Activated naive CD4-positive, alpha-beta T cell treated with anti-CD3 and anti-CD28 coated beads for 36 hours (primary cell): ENCODE data around the gene RAD51B. TPM values are rescaled to one million over a fixed set of nuclear protein-coding genes. Genes with fewer than 3 reads are reported as not detected.
A peak's percentile ranks its signal among the peaks of the same experiment; 100 is the strongest.
"Not testable (repeated sequence)": the region's sequence is repeated elsewhere in the genome, so short reads cannot be mapped to it uniquely, and the experiment has no call there.

ENCODE experiments used
- CTCF ChIA-PET: fragments of 350-600 bp; sonication (Branson Sonifier 250); formaldehyde crosslinking; loops from one replicate; lab custom pipeline; 2021; ENCODE audit warnings: antibody characterized with exemption; lab: Charles Lee
- DNase-seq: peaks from one replicate; pipeline ENCODE4 v3.0.0-alpha.2; 2020
- H3K27ac Mint-ChIP-seq: one replicate; pipeline ENCODE4 v1.8.0; 2021; ENCODE audit warnings: mild to moderate bottlenecking, mixed read lengths
- H3K27me3 Mint-ChIP-seq: one replicate; pipeline ENCODE4 v1.8.0; 2021; ENCODE audit warnings: low read depth, mixed read lengths
- H3K36me3 Mint-ChIP-seq: one replicate; pipeline ENCODE4 v1.8.0; 2021; ENCODE audit warnings: low read depth, mixed read lengths
- H3K4me1 Mint-ChIP-seq: one replicate; pipeline ENCODE4 v1.8.0; 2021; ENCODE audit warnings: low read depth, mixed read lengths
- H3K4me3 Mint-ChIP-seq: one replicate; pipeline ENCODE4 v1.8.0; 2021; ENCODE audit warnings: mild to moderate bottlenecking, moderate library complexity, mixed read lengths
- H3K9me3 Mint-ChIP-seq: one replicate; pipeline ENCODE4 v1.8.0; 2021; ENCODE audit warnings: mixed read lengths
- intact Hi-C: fragments of 100-400 bp; cut with micrococcal nuclease; formaldehyde crosslinking; loops from one replicate; pipeline ENCODE4 v1.15.1; 2023
- total RNA-seq, 2 experiments: library from RNA; stranded (reverse); gene quantifications; one replicate each; pipeline ENCODE4 v1.2.3, GENCODE V29; 2021

RAD51B gene
- total RNA-seq, 2 experiments from 2014 or later, result 44.8 to 47.6 TPM

DNA sequence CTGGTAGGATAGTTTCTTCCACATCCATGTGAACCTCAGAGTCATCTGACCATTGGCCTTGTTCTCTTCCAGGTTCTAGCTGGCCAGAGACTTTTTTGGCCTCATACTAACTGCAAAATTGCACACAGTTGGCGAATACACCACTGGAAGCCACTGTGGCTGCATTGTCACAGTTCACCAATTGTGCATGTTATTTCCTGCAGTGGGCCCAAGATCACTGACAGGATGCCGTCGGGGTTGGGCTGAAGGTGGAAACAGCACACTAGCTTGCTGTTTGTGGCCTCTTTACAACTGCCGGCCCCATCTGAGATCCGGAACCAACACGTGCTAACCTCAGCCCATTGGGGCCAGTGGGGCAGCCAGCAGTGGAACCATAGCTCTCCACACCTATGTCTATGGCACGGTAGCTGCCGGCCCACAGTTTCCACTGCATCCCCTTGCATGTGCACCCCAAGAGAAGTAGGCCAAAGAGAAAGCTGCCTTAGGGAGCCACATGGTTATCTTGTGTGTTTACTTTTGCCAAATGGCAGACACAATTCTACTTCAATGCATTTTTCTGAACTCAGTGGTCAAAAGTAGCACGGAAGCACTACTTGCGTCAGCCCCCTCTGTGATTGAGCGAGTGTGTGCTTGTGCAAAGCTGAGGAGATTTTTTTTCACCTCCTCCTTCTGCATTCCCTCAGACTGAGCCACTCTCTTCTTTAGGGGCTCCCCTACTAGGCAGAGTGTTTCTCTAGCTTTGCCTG, 464.0 kb downstream of the RAD51B start:
- intact Hi-C loops, result loop anchor here (1.0 to 10.0 kb wide), 6 partner anchors 8 to 691 kb away; partner anchors contain the start of genes ACTN1 and ZFP36L1

DNA sequence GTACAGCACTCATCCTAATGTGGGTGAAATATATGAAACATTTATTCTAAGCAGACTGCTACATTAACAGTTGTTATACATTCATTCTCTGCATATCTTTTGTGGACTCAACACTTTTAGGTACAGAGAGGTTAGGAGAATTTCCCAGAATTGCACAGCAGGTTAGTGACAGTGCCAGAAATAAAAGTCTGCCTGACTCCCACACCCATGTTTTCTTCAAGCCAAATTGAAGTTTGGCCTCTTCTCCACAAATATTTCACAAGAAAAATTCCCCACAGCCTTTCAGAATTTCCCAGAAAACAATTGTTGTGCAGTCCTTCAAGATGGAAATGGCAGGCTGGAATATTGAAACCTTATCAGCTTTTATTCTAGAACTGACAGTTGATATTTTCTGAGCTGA, 464.8 kb downstream of the RAD51B start:
- H3K27ac Mint-ChIP-seq, result no peak overlapping the region
- CTCF ChIA-PET, result interaction anchor here (0.8 to 1.4 kb wide), 5 partner anchors 11 to 560 kb away, joined by 3 to 6 read pairs (median 3); no protein-coding TSS in a partner anchor
- no peaks in the 10 kb centered on the region for H3K9me3 Mint-ChIP-seq

More for the DNA sequence above, 464.0 kb downstream of the RAD51B start:
- CTCF ChIA-PET, result interaction anchor here (0.6 to 1.4 kb wide), 8 partner anchors 10 to 648 kb away, joined by 3 to 6 read pairs (median 3); no protein-coding TSS in a partner anchor
- Mint-ChIP-seq H3K36me3 (no peaks in the 10 kb centered on the region), H3K4me3 (peak overlapping the region; percentile 27), H3K27me3 (no peaks in the 10 kb centered on the region), H3K9me3 (no peaks in the 10 kb centered on the region), H3K27ac (no peak overlapping the region), H3K4me1 (peaks cover 85% of the 10 kb centered on the region)
- peak; percentile 67 for DNase-seq

DNA sequence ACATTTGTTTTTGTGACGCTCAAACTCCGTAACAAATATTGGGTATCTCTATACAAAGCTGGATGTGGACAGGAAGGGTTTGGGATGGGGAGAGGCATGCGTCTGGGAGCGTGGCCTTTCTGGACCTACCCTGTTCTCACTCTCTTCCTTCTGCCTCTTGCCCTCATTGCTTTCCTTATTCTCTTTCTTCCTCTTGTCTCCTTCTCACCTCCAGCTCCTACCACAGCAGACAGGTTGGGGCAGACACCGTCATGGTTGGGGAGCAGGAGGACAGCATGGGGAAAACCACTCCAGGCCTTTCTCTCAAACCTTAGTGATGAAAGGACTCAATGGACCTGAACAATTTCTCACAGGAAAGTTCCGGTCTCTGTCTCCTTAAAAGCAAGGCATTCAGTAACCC, 465.3 kb downstream of the RAD51B start:
- intact Hi-C loops, result loop anchor here (5.0 to 10.0 kb wide), 2 partner anchors 402 to 690 kb away; partner anchors contain the start of gene ACTN1
- Mint-ChIP-seq H3K9me3 (no peaks in the 10 kb centered on the region), H3K4me1 (peaks cover 81% of the 10 kb centered on the region), H3K27ac (peak overlapping the region; percentile 70), H3K36me3 (no peaks in the 10 kb centered on the region), H3K4me3 (no peak overlapping the region), H3K27me3 (no peaks in the 10 kb centered on the region)
- no peak for DNase-seq
- CTCF ChIA-PET, result interaction anchor here (0.9 to 1.3 kb wide), 3 partner anchors 32 to 505 kb away, joined by 3 read pairs; no protein-coding TSS in a partner anchor

More for the DNA sequence above, 464.8 kb downstream of the RAD51B start:
- H3K27me3 Mint-ChIP-seq, result no peaks in the 10 kb centered on the region
- H3K4me3 Mint-ChIP-seq, result no peak overlapping the region
- peaks cover 83% of the 10 kb centered on the region for H3K4me1 Mint-ChIP-seq
- H3K36me3 Mint-ChIP-seq, result no peaks in the 10 kb centered on the region
- DNase-seq, result no peak
- intact Hi-C loops, result loop anchor here (5.0 to 10.0 kb wide), 2 partner anchors 403 to 690 kb away; partner anchors contain the start of gene ACTN1

GRCh38 chr14:68285421-68286179, 466.0 kb downstream of the RAD51B start:
- H3K9me3 Mint-ChIP-seq, result no peaks in the 10 kb centered on the region
- DNase-seq, result peak; percentile 79
- H3K4me3 Mint-ChIP-seq, result peak overlapping the region; percentile 6
- no peaks in the 10 kb centered on the region for H3K36me3 Mint-ChIP-seq
- peaks cover 75% of the 10 kb centered on the region for H3K4me1 Mint-ChIP-seq
- no peaks in the 10 kb centered on the region for H3K27me3 Mint-ChIP-seq
- CTCF ChIA-PET, result interaction anchor here (0.8 to 1.3 kb wide), 3 partner anchors 23 to 504 kb away, joined by 3 read pairs; no protein-coding TSS in a partner anchor
- peak overlapping the region; percentile 70 for H3K27ac Mint-ChIP-seq
- intact Hi-C loops, result loop anchor here (10.0 kb wide), 1 partner anchor 689 kb away; the partner anchor contains the start of gene ACTN1

DNA sequence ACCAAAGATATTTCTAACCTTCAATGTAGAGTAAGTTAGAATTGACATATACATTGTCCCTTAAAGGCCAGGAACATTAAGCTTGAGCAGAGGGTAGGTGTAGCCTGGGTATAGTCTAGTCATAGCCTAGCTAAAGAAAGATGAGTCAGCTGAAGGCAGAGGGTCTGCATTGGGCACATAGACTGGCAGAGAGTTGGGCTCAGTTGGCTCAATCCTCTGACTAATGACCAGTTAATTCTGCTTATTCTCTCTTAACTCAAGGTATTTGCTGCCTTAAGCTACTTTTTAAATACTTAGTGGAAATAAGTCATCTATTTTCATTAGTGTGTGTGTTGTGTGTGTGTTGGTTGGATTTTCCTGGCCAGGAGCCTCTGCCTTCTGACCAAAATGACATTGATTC, 467.1 kb downstream of the RAD51B start:
- CTCF ChIA-PET, result interaction anchor here (0.9 to 1.2 kb wide), 2 partner anchors 38 to 530 kb away, joined by 3 to 4 read pairs; no protein-coding TSS in a partner anchor
- no peaks in the 10 kb centered on the region for H3K36me3 Mint-ChIP-seq
- H3K4me3 Mint-ChIP-seq, result no peak overlapping the region
- DNase-seq, result no peak
- intact Hi-C loops, result loop anchor here (10.0 kb wide), 1 partner anchor 688 kb away; the partner anchor contains the start of gene ACTN1
- H3K27ac Mint-ChIP-seq, result no peak overlapping the region
- H3K4me1 Mint-ChIP-seq, result peaks cover 70% of the 10 kb centered on the region
- H3K27me3 Mint-ChIP-seq, result no peaks in the 10 kb centered on the region
- H3K9me3 Mint-ChIP-seq, result no peaks in the 10 kb centered on the region

DNA sequence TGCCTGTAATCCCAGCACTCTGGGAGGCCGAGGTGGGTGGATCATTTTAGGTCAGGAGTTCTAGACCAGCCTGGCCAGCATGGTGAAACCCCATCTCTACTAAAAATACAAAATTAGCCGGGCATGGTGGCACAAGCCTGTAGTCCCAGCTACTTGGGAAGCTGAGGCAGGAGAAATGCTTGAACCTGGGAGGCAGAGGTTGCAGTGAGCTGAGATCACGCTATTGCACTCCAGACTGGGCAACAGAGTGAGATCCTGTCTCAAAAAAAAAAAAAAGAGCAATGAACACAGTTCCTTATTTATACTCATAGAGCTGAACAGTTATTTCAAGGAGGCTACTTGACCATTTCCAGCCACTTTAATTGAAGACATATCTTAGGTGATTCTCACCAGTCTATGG, 469.9 kb downstream of the RAD51B start:
- H3K9me3 Mint-ChIP-seq, DNase-seq, CTCF ChIA-PET, H3K27ac Mint-ChIP-seq, H3K27me3 Mint-ChIP-seq, H3K4me3 Mint-ChIP-seq, H3K36me3 Mint-ChIP-seq: not testable (repeated sequence)
- peaks cover 68% of the 10 kb centered on the region for H3K4me1 Mint-ChIP-seq
- intact Hi-C loops, result loop anchor here (10.0 kb wide), 1 partner anchor 685 kb away; the partner anchor contains the start of gene ACTN1

- Mint-ChIP-seq H3K27ac (no peak overlapping the region), H3K4me3 (no peak overlapping the region), H3K9me3 (no peaks in the 10 kb centered on the region), H3K27me3 (no peaks in the 10 kb centered on the region), H3K4me1 (peaks cover 52% of the 10 kb centered on the region), H3K36me3 (no peaks in the 10 kb centered on the region)
- CTCF ChIA-PET, result interaction anchor here (1.0 to 1.2 kb wide), 3 partner anchors 14 to 533 kb away, joined by 3 read pairs; no protein-coding TSS in a partner anchor
- intact Hi-C loops, result no loop called here
- no peak for DNase-seq
These were observed 472.2 kb downstream of the RAD51B start for GRCh38 chr14:68291820-68292219.

DNA sequence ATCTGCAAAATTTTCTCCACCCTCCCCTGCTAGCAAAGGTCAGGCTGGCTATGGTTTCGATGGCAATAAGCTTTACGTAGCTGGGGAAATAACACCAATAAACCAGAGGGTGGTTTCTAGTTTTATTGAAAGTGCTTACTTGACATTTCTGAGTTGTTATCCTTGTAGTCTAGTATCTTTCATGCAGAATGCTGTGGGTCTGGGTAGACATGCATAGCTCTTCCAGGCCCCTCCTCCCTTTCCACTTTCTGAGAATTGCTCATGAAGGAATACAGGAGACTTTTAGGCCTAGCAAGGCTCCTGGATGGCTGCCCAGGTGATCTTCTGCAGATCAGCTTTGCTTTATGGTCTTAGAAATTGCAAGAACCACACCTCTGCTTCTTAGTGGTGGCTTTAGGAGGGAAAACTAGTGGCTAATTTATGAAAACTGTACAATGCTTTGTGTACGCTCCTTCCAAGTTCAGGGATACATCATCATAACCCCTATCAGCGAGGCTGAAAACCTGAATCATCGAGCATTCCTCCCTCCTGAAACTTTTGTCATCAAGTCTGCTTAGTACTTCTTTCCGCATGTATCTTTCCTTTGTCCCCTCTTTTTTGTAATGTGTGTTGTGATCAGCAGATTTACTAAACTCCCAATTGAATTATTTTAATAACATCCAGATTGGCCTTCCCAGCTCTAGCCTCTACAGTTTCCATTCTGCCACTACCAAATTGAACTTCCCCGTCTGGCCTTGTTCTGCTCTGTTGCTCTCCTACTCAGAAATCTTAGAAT, 473.0 kb downstream of the RAD51B start:
- H3K9me3 Mint-ChIP-seq, result no peaks in the 10 kb centered on the region
- peaks cover 45% of the 10 kb centered on the region for H3K4me1 Mint-ChIP-seq
- no peak overlapping the region for H3K4me3 Mint-ChIP-seq
- no peaks in the 10 kb centered on the region for H3K27me3 Mint-ChIP-seq
- H3K27ac Mint-ChIP-seq, result no peak overlapping the region
- intact Hi-C loops, result no loop called here
- H3K36me3 Mint-ChIP-seq, result no peaks in the 10 kb centered on the region
- DNase-seq, result no peak
- CTCF ChIA-PET, result interaction anchor here (1.0 to 1.4 kb wide), 6 partner anchors 13 to 532 kb away, joined by 3 to 5 read pairs (median 3); no protein-coding TSS in a partner anchor

GRCh38 chr14:68293404-68293803, 473.8 kb downstream of the RAD51B start:
- Mint-ChIP-seq H3K4me1 (peaks cover 44% of the 10 kb centered on the region), H3K27me3 (no peaks in the 10 kb centered on the region), H3K9me3 (no peaks in the 10 kb centered on the region), H3K36me3 (no peaks in the 10 kb centered on the region), H3K27ac (no peak overlapping the region), H3K4me3 (no peak overlapping the region)
- intact Hi-C loops, result no loop called here
- peak; percentile 47 for DNase-seq
- CTCF ChIA-PET, result interaction anchor here (1.2 to 1.4 kb wide), 3 partner anchors 43 to 525 kb away, joined by 3 to 5 read pairs (median 3); no protein-coding TSS in a partner anchor

DNA sequence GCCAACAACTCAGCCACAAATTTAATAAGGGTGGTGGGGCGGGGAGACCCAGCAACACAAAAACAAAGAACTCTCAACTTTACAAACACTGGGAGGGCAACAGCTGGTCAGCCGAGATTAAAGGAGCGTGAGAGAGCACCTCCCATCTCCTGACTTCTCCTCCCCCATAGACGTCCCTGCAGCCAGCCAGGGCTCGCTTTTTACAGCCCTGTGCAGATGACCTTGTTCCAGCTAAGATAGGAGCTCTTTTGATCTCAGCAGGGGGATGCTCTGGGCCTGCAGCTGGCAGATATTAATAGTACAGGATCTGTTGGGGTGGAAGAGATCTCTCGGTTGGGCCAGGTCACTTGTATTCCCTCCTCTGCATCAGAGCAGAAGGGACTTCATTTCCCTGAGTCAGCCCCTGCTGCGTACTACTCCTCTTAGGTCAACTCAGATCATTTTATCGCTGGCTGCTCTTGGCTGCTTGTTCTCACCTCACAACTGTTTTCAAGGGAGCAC, 475.8 kb downstream of the RAD51B start:
- DNase-seq, result no peak
- no peak overlapping the region for H3K27ac Mint-ChIP-seq
- H3K9me3 Mint-ChIP-seq, result no peaks in the 10 kb centered on the region
- H3K4me3 Mint-ChIP-seq, result no peak overlapping the region
- CTCF ChIA-PET, result interaction anchor here (0.7 kb wide), 1 partner anchor 211 kb away, joined by 4 read pairs; no protein-coding TSS in a partner anchor
- H3K36me3 Mint-ChIP-seq, result no peaks in the 10 kb centered on the region
- H3K4me1 Mint-ChIP-seq, result peaks cover 40% of the 10 kb centered on the region
- H3K27me3 Mint-ChIP-seq, result no peaks in the 10 kb centered on the region
- intact Hi-C loops, result no loop called here

DNA sequence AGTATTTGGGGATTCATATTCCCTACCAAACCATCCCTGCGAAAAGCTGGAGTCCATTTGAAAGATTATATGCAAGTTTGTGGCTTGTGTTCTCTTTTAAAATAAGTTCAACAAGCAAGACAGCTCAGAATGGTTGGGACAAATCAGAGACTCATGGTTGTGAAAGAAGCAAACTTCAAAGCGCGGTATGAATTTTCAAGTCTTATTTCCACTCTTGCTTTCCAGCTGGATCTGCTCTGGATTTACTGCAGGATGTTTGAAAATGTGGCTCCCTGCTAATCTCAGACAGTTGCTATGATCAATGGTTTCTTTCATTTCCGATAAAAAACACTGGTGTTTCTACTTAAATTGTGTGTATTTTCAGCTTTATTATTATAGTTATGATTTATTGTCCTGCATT, 477.5 kb downstream of the RAD51B start:
- Mint-ChIP-seq H3K27ac (no peak overlapping the region), H3K36me3 (peaks cover under 1% of the 10 kb centered on the region), H3K4me3 (no peak overlapping the region), H3K27me3 (no peaks in the 10 kb centered on the region), H3K9me3 (peaks cover 2% of the 10 kb centered on the region), H3K4me1 (peaks cover 35% of the 10 kb centered on the region)
- CTCF ChIA-PET, result interaction anchor here (0.7 to 2.0 kb wide), 2 partner anchors 15 to 353 kb away, joined by 3 to 4 read pairs; no protein-coding TSS in a partner anchor
- DNase-seq, result no peak
- intact Hi-C loops, result no loop called here
